ENCODE results near the gene VAPA.
A peak's percentile ranks its signal among the peaks of the same experiment; 100 is the strongest.

Gene VAPA, protein sequence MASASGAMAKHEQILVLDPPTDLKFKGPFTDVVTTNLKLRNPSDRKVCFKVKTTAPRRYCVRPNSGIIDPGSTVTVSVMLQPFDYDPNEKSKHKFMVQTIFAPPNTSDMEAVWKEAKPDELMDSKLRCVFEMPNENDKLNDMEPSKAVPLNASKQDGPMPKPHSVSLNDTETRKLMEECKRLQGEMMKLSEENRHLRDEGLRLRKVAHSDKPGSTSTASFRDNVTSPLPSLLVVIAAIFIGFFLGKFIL

DNA sequence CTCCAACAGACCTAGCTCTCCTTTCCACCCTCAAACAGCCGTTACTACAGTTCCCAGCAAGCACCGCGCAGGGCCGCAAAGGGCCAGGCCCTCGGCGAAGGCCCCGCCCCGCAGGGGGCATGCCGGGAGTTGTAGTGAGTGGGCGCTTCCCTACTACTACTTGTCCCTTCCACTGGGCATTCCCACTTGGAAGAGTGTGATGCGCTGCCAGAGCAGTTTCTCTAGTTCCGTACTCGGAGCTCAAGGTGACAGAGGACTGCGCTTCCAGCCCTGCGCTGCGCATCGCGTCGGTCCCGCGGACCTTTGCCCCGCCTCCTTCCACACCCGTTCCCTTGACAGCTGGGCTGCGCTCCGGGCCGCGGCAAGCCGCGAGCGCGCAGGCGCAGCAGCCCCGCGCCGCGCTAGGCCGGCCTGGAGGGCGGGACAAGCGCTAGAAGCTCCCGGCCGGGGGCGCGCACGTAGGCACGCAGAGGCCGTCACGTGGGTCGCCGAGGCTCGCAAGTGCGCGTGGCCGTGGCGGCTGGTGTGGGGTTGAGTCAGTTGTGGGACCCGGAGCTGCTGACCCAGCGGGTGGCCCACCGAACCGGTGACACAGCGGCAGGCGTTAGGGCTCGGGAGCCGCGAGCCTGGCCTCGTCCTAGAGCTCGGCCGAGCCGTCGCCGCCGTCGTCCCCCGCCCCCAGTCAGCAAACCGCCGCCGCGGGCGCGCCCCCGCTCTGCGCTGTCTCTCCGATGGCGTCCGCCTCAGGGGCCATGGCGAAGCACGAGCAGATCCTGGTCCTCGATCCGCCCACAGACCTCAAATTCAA lies at the start of gene VAPA:
TSS of gene VAPA (plus strand) at position 491 of the 808 bp plus-strand sequence. CDS start at position 732, 241 bp downstream.
- peak; percentile 74 to 100 (median 96) for DNase-seq

DNA sequence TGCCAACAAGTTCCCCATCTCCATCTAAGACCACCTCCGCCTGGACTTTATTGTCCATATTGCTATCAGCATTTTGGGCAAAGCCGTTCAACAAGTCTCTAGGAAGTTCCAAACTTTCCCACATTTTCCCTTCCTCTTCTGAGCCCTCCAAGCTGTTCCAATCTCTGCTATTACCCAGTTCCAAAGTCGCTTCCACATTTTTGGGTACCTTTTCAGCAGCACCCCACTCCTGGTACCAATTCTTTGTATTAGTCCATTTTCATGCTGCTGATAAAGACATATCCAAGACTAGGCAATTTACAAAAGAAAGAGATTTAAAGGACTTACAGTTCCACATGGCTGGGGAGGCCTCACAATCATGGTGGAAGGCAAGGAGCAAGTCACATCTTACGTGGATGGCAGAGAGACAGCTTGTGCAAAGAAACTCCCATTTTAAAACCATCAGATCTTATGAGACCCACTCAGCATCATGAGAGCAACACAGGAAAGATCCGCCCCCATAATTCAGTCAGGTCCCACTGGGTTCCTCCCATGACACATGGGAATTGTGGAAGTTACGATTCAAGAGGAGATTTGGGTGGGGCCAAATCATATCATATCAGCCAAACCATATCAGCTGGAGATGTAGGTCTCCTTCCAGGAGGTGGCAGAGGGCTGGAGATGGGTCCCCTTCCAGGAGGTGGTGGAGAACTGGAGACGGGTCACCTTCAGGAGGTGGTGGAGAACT lies 47.9 kb upstream of the VAPA start:
- DNase-seq = no peak

DNA sequence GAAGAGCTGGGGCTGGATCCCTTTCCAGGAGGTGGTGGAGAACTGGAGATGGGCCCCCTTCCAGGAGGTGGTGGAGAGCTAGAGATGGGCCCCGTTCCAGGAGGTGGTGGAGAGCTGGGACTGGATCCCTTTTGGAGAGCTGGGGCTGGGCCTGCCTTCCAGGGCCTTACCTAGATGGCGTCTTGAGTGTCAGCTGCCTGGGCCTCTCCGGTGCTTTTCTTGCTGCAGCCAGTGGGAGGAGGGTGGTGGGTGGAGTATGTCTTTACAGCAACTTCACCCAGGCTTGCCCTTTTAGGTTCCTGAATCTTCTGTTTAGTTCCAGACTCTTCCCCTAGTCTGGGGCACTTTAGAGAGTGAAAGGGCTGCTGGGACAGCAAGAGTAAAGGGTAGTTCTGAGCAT lies 47.2 kb upstream of the VAPA start:
- DNase-seq = no peak

DNA sequence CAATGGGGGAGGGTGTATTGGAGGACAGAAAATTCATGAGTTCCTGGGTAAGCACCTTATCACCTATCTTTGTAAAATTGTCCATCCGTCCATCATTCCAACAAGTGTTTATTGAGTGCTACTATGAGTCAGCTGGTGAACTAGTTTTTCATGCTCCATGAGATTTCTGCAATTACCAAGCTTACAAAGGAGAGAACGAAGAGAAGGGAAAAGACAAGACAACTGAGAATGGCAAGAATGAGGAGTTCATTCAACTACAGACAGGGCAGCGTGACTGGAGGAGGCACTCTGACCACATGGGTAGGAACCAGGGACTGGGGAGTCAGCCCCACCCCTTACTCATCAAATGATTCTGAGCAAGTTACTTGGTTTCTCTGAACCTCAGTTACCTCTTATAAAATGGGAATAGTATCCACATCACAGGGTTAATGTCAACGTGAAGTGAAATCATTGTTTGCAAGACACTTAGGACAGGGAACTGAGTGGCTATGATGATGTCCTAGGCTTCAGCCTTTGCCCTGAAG lies 46.7 kb upstream of the VAPA start:
- no peak for DNase-seq

DNA sequence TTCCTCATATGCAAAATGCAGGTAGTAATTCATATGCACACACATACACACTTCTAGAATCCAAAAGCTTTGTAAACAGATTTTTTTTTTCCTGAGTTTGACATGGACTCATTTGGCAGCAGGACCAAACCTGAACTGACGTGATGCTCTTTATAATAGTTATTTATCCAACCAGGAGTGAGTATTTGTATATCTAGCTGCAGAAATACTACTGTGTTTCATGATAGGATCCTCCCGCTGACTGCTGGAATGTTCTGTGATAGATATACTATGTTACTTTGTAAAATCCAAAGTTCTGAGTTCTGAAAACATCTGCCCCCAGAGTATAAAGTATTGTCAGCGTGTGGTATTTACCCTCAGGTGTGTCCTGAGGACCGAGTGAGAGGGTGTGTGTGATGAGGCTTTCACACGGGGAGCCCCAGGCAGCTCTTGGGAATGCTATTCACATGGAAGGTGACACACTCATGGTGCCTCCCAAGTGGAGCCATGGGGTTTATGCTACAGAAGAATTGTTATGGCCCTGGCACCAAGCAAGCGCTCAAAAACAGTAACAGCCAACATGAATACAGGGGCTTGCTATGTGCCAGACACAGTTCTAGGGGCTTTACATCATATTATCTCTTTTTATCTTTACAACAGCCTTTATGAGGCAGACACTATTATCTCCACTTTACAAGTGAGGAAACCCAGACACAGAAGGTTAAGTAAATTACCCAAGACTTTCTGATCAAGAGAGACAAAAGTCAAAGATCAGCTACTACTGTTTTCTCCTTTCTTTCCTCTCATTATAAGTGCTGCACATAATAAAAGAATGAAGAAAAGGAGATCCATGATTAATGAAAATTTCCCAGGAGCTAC lies 44.7 kb upstream of the VAPA start:
- no peak for DNase-seq

DNA sequence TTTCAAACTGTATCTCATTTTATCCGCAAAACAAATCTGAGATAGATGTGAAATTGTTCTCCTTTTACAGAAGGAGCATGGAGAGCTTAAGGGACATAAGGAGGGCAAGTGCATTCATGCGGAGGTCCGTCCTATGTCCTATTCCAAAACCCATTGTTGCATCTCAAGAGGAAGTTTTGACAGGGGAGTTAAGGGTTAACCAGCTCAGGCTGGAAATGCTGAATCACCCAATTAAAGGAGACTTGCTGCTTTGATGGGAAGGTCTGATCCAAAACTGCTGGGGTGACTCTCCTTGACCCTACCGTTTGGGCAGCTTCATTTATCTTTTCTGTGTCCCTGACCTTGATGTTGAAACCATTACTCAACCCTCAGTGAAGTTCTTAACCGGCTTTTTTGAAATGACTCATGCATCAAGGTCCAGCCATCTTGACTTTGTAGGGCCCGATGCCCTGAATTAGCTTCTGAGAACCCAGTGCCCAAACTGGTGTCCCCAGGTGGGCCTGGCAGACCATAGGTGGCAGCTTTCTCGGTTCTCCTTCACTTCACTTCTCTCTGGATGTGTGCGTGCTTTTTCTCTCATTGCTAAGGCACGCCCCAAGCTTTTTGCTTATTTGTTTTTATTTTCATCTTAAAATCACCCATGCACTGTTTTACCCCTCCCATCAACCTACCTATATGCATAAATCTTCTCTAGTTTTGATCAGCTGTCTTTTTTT lies 43.9 kb upstream of the VAPA start:
- no peak for DNase-seq

DNA sequence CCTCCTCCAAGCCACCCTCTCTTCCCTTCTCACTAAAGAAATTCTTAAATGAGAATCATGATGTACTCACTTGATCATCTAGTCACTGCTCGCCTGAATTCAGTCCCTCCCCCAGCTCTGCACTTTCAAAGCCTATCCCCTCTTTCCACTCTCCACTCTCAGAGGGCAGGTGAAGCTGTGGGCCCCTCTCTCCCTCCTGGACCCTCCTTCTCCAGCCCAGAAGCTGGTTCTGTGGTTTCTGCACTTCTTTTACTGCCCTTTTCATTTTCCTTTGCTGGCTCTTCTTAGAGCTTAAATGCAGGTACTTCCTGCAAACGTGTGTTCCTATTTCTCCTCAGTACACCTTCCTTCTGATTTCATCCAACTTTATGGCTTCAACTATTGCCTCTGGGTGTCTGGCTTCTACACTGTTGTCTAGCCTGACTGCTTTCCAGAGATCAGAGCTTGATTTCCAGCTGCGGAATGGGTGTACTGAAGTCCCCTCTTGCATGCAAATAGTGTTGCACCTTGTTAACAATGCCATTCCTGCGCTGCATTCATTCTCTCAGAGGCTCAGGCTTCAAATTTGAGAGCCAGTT lies 43.3 kb upstream of the VAPA start:
- DNase-seq = no peak

DNA sequence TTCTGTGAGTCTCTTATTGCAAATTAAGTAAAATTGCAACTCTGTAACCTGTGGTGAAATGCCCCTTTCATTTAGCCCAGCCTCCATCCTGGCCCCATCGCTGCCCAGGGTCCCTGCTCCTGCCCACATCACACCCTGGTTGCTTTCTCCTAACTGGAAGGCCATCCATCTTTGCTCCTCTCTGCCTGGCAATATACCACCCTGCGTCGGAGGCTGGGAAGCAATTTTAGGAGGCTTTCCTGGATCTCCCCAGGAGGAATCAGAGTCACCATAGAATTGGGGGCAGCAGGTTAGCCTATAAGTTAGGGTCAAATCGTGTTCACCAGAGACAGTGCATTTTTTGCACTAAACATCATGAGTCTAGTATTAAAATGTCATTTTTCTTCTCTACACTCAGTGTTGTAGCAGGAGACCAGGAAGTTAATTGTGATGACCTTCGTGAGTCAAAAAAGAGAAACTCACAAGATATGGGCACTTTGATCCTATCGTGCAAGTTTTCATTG lies 42.5 kb upstream of the VAPA start:
- no peak for DNase-seq

DNA sequence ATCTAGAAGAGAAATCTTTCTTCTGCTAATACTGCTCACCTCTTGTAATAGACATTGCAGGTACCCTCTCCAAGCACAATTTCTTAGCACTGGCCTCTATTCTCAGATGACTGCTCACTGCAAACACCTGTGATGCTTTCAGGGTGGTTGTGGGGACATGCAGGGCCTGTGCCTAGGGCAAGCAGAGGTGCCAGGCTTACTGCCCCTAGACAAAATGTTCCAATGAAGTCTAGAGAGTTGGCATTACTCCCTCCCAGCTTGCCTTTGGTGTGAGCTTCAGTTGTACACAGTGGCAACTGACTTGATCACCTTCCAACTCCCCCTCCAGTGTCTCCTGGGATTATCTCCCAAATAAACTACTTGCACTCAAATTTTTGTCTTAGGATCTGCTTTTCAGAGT lies 41.0 kb upstream of the VAPA start:
- DNase-seq = no peak

DNA sequence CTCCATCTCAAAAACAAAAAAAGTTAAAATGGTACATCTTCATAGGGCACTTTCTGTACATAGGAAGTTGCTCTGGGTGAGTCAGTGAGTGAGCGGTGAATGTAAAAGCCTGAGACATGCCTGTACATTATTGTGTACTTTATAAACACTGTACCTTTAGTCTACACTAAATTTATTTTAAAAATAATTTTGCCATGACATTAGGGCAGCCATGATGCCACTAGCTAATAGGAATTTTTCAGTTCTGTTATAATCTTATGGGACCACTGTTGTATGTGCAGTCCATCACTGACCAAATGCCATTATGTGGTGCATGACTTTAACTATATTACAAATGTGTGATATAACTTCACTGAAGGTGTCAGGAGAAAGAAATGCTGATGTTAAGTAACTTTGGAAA lies 39.1 kb upstream of the VAPA start:
- no peak for DNase-seq

DNA sequence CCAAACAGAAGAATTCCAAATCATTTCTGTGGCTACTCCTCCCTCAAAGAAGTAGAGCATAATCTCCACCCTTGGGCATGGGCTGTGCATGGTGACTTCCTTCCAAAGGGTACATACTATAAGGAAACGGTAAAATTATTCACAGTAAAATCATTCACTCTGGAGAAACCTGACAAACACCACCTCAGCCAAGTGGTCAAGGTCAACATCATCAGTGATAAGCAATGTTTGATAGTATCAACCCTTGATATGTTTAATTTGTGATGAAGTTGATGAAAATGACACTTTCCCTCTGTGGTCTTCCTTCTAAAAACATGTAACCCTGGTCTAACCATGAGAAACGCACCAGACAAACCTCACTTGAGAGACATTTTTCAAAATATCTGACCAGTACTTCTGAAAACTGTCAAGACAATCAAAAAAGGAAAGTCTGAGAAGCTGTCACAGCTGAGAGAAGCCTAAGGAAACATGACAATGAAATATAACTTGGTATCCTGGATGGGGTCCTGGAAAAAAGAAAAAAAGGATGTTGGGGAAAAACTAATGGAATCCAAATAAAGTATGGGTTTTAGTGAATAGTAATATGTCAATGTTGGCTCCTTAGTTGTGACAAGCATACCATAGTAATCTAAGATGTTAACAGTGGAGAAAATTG lies 37.5 kb upstream of the VAPA start:
- DNase-seq = no peak

DNA sequence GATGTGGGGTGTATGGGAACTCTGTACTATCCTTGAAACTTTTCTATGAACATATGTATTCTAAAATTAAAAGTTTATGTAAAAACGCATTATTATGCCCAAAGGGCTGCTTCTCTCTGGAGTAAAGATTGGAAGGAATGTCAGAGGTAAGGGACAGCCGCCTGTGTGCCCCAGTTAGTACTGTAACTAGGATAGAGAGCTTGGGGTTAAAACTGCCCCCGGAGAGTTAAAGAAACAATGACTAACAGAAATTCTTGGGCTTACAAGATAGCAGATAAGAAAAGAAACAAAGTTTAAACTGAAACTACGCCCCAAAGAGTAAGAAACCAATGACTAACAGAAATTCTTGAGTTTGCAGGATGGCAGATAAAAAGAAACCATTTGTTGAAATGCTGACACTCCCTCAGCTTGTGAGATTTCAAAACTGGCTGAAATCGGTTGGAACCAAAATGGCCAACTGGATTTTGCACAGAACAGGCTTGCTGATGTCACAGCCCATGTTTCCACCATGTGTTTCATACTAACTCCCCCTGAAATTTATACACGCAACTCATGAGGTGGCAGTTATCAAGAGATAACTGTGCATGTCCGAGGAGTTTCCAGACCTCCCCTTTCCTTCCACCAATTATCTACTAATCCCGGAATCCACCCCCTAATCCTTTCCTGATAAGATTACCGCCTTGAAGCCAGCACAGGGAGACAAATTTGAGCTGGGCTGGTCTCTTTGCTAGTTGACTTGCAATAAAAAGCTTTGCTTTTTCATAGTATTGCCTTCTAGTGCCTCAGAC lies 36.8 kb upstream of the VAPA start:
- no peak for DNase-seq

DNA sequence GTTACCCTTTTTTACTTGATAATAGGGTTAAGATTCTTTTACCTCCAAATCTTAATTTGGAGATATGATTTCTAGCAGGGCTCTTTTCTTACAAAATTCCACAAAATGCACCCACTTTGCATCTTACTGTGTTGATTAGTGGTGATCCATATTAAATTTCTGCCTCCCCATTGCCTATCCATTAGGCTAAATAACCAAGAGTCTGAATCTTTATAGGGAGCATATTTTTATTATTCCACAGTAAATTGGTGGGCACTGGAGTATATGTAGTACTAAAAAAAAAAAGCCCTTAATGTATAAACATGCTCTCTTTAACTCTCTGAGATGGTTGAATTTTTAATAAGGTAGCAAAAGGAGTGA lies 36.2 kb upstream of the VAPA start:
- DNase-seq = no peak

DNA sequence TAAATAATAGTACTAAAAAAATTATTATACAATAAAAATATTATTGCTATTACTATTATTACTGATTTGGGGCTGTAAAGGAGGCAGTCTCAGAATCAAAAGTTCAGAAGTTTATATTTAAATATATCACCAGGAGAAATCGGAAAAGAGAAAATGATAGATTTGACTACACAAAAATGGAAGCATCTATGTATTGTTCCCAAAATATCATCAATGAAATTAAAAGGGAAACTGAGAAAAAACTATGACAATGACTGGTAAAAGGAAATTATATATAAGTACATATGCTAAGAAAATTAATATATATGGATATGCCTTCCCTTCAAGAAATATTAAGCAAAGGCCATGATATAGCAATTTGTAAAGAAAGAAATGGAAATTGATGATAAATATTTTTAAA lies 35.7 kb upstream of the VAPA start:
- DNase-seq = no peak

DNA sequence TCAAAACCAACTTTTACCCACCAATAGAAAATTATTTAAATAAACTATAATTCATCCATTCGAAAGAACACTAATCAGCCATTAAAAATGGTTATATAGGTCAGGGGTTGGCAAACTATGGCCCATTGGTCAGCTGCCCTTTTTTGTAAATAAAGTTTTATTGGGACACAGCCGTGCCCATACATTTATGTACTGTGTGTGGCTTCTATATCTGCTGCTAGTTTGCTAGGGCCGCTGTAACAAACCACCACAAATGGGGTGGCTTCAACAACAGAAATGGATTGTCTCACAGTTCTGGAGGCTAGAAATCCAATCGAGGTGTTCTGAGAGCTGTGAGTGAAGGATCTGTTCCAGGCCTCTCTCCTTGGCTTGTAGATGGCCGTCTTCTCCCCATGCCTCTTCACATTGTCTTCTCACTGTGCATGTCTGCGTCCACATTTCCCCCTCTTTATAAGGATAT lies 35.0 kb upstream of the VAPA start:
- DNase-seq = no peak

DNA sequence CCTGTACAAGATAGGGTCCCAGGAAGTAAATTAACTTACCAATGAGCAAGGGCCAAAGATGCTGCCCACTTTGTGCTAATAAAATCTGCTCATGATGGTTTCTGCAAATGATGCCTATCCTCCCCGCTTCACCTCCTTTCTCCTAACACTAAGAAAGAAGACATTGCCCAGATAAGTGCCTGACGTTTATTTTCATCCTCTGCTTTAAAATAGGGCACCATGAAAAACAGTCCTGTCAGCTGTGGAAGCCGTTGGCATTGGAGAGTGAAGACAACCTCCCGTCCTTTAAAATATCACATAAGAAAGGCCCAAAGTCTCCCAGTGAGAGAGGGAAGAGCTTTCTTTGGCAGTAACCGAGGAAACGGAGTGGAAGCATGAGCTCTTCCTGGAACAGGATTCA lies 29.7 kb upstream of the VAPA start:
- no peak for DNase-seq

DNA sequence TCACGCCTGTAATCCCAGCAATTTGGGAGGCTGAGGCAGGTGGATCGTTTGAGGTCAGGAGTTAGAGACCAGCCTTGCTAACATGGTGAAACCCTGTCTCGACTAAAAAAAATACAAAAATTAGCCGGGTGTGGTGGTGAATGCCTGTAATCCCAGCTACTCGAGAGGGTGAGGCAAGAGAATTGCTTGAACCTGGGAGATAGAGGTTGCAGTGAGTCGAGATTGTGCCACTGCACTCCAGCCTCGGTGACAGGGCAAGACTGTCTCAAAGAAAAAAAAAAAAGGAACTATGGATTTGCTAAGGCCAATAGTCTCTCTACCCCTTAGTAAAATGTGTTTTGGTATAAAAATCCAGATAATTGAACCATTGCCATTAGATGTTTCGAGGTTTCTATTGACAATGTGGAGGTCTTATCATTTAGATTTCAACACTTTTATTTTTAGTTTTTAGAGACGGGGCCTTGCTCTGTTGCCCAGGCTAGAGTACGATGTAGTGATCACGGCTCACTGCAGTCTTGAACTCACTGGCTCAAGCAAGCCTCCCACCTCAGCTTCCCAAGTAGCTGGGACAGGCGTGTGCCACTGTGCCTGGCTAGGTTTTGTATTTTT lies 29.2 kb upstream of the VAPA start:
- DNase-seq = no peak
